IPS-11a (cell line): Measurements from ENCODE around the gene SYNE1.

Source experiments
- H3K4me3 ChIP-seq: one replicate; pipeline ENCODE4 v1.5.1; 2013; ENCODE audit warnings: low read depth, low read length, control low read depth

Gene SYNE1

DNA sequence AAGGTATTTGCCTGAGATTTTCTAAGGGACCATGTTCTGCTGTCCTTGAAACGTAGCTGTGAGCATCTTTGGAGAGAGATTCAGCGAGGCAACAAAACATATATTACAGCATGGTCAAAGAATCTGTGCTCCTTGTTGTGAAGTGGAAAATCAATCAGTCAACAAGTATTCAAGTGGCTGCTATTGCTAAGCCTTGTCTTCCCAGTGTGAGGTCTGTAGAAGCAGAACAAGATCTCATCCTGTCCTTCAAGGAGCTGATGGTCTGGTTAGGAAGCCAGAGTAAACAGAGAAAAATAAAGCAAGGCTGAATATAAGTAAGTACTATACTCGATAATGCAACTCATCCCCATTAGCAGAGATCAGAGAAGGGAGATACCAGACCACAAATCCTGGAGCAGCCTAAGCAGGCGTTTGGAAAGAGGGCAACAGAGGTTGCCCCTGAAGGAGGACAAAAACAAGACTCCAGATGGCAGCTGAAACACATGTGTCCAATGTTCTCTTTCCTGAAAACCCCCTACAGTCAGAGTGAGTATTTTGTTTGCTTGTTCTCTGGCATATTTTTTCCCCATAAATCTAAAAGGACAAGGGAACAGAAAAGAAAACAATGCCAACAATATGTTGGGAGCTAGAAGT, 392.0 kb downstream of the SYNE1 start:
- H3K4me3 ChIP-seq: no peak overlapping the region

DNA sequence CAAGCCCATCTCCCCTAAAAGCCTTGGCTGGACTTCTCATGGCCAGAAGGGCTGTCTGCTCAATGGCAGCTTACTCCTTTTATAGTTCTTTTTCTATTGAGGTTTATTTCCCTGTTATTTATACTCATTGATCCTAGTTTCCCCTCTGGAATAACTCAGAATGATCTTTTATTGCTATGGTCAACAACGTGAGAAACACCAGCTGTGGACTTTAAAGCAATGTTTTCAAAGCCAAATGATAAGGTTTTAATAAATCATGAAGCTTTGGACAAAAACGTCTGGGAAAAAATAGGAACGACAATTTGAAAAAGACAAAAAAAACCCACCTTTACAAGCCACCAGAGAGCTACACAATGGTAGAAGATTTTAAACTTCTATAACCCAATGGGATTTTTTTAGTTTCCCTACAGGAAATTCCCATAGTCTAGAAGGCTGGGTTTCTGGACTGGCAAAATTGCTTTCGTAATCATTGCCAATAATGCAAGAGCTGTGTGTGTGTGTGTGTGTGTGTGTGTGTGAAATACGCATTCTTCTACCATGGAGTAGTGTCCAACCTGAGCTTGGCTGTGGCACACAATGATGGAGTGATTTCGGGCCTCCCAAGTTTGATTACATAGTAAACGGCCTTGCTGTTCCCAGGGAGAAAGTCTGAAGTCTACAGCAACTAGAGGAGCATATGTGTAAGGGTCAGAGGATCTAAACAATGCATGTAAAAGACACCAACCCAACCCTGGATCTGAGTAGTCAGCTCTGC, 396.0 kb downstream of the SYNE1 start:
- no peak overlapping the region for H3K4me3 ChIP-seq

DNA sequence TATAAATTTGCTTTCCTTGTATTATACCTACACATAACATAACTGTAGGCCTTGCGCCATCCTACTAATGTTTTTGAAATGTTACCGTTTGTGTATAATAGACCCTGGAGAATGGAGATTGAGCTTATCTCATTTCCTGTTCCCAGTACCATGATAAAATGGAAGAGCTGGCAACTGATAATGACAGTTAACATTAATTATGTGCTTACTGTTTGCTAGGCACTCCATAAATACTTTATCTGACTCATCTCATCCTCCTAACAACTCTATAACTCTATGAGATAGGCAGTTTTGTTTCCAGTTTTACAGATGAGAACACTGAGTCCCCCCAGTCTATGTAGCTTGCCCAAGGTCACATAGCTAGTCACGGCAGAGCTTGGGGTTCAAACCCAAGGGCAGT, 396.7 kb downstream of the SYNE1 start:
- H3K4me3 ChIP-seq: no peak overlapping the region

DNA sequence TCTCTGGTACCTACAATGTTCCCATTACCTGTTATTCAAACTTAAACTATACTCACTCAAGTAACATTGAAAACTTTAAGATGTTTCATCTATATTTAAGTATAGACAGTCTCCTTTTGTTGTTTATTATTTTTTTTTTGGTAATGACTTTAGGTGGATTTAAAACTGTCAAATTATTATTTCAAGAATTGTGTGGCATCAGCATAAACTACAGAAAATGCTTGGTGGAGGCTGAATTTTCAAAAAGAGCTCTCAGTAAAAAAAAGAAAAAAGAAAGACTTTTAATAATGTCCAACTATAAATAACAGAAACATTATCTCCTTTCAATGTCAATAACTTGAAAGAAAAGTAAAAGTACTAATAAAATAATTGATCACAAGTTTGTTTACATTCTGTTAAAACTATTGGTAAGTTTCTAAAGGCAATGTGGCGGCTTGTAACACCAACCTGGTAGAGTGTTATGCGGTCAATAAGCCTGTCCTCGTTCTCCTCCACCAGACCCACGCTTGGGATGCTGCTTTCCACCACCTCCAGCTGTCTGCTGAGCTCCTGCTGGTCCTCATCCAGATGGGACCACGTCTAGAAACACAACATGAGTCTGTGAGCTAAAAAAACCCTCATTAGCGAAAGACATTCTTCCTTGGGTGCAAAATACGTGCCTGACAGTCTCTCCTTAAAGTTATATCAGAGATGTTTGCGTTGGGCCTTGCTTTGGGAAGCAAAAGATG, 400.6 kb downstream of the SYNE1 start:
- H3K4me3 ChIP-seq: no peak overlapping the region

DNA sequence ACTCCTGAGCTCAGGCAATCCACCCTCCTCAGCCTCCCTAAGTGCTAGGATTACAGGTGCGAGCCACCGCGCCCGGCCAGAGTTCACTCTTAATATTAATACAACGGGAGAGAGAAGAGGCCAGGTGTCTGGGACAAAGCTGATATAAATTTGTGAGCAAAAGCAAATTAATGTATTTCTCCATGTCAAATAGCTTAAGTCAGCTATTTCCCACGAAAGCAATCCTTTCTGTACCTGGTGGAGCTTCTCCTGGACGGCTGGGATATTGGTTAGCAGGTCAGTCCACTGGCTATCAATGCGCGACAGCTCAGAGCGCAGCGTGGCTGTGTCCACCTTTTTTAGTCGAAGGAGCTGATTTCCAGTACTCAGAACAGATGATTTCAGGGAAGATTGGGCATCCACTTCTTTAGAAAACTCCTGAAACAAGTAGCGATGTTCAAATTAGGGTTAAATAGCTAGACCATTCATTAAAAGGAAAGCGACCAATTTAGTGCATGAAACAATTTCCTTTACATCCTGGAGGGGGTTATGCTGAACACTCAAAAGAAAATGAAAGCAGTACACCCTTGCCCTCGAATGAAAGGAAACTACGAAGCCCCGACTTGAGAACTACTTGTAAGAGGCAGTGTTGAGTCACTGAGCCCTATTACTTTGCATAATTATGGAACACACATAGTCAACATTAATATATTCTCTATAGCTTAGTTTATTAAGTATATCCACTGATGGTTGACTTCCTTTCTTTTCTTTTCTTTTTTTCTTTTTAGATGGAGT, 403.4 kb downstream of the SYNE1 start:
- no peak overlapping the region for H3K4me3 ChIP-seq

DNA sequence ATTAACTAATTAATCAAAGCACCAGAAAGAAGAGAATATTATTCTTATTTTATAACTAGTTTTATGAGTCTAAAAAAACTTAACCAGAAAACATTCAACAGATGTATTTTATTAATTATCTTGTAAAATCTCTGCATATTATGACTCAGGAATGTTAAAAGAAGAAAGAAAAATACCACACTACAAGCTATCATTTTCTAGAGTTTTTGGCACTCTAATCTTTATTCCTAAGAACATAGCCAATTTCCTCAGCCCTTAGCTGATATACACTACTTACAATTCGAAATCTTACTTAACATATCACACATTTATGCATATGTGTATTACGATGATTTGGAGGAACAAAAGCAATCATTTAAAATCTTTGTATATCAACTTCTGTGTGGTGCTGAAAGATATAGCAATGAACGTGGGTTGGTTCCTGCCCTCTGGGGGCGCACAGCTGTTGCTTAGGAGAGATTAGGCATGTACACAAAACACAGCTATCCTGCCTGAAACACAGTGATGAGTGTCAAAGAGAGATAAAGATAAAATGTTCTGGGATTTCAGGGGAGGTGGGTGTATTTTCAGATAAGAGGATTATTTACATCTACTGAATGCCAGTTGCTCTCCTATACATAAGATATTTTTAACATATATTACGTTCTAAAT, 404.5 kb downstream of the SYNE1 start:
- H3K4me3 ChIP-seq: no peak overlapping the region

DNA sequence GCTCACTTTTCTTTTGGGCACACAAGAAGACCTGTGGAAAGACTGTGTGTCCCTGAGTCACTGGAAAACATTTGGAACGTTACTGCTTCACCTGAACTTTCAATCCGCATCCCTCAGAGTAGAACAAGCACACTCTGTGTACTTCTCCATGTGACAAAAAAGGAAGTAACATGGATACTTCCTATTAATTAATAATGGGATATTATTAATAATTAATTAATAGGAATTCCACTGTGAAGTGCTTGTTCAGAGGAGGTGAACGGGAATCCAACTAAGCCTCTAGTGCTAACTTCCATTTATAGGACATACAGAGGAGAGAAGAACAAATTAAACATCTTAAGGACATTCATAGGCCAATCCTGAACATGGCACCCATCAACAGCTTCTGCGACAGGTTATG, 407.8 kb downstream of the SYNE1 start:
- H3K4me3 ChIP-seq: no peak overlapping the region

- H3K4me3 ChIP-seq: no peak overlapping the region
Observed at GRCh38 chr6:152226119-152226518, 411.0 kb downstream of the SYNE1 start.

DNA sequence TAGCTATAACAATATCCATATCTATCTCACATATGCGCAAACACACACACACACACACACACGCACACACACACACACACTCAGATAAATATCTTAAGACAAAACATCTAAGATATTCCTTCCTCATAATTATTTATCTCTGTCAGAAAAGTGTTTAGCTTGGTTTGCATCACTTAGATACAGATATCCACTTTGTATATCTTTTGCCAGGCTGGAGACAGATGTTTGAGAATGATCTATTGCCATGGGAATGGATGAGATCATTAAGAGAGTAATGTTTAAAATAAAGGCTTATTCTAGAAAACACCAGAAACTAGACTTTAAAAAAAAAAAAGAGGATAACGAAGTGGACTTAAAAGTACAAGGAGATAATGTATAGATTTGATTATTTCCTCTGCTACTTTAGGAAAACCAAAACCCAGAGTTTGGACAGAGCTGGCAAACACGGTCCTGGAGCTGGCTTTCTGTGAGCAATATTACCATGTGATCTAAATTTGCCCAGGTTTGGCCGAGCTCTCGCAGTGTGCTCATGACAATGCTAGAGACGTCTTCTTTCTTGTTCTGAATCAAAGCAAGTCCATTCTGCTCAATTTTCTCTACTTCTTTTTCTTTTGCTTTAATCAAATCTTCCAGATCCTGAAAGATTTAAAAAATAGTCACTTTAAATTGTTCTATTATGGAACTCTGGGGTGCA, 411.8 kb downstream of the SYNE1 start:
- H3K4me3 ChIP-seq: no peak overlapping the region

DNA sequence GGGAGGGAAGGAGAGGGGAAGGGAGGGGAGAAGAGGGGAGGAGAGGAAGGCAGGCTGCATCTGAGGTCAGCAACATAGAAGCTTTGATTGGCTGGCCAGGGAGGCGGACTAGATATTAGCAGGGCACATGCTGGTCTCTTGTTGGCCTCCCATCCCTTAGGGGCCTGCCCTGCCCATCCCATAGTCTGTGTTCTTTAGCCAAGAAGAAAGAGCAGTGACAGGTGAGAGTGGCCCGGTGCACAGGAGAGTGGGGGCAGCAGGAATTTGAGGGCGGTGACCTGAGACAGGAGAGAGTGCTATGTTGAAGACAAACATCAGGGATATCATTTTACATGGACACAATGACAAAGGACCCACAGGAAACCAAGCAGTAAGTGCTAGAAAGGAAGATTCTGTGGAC, 413.5 kb downstream of the SYNE1 start:
- no peak overlapping the region for H3K4me3 ChIP-seq

DNA sequence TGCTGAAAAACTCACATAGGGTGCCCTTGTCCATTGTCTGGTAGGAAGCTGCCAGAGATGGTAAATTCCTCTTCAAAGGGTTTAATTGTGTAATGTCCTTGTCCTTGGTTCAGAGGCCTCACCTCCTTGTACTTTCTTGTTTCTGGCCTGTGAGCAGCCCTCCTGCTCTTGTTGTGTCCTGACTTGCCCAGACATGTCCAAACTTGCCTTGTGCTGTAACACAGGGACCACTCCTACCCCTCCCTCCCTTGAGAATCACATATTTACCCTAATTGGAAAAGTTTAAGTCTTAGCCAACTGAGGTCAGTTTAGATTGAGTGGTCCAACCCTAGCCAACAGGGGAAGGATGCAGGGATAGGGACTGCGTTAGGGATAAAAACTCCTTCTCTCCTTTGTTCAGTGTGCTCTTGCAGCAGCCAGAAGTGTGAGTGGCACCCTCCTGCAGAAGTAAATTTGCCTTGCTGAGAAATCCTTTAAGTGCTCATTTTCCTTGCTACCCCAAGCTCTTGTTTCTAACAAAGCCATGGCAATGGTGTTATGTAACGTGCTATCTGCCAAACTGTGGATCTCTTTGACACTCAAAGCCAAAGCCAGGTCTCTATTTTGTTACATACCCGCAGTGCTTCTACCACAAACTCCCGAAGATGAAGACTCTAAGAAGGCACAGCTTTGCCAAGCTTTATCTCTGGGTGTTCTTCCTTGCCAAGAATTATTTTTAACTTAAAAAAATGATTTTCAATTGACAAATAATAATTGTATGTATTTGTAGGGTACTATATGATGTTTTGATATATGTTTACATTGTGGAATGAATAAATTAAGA, 415.1 kb downstream of the SYNE1 start:
- no peak overlapping the region for H3K4me3 ChIP-seq

- H3K4me3 ChIP-seq: no peak overlapping the region
Observed at GRCh38 chr6:152220786-152221185, 416.4 kb downstream of the SYNE1 start.

DNA sequence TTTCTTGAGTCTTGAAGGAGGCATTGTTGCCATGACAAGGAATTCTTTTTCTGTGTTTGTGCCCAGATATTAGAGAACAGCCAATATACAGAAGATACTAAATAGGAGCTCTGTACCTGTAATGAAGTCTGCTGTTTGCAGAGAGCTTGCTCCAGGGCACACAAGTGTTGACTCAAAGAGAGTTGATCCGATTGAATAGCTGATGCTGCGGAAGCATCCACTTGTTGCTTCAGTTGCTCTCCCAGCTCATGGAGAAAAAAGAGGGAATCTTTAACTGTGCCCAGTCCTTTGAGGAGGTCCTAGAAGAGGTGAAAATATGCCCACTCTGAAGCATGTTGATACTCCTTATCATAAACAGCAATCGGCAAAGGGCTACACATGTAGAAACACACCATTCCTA, 418.3 kb downstream of the SYNE1 start:
- no peak overlapping the region for H3K4me3 ChIP-seq

- no peak overlapping the region for H3K4me3 ChIP-seq
Observed at GRCh38 chr6:152212437-152212836, 424.7 kb downstream of the SYNE1 start.

GRCh38 chr6:152209211-152209610, 428.0 kb downstream of the SYNE1 start:
- no peak overlapping the region for H3K4me3 ChIP-seq

GRCh38 chr6:152207915-152208714, 429.0 kb downstream of the SYNE1 start:
- H3K4me3 ChIP-seq: no peak overlapping the region

DNA sequence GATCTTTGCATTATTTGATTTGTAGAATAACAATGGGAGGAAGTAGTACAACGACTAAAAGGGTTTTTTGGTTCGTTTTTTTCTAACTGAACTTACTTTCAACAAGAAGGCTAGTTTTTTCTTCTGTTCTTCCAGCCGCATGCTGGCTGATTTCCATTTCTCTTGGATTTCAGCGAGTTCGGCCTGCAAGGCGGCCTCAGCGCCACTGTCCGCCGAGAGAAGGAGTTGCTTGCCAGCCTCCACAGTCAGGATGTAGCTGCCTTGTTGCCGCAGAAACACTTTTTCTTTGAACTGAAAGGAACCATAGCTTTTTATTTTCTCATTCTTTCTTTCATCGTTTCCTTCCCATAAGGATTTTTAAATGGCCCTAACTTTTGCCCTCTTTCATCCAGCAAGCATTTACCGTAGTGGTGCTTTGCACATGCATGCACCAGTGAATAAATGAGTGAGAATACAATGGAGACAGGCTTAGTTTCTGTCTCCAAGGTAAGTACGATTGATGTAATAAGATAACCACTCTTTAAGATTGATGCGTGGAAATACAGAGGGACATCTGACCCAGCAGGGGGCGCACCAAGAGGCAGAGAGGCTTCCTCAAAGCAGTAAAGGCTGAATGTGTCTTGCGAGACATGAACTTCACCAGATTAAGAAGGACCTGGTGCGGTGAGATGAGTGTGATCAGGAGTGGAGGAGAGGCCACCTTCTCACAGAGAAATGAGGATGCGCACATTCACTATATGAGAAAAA, 430.9 kb downstream of the SYNE1 start:
- no peak overlapping the region for H3K4me3 ChIP-seq

GRCh38 chr6:152204591-152204990, 432.6 kb downstream of the SYNE1 start:
- H3K4me3 ChIP-seq: no peak overlapping the region
